GM15510 (cell line): ENCODE results near the gene NPLOC4.

Experiments used
- POLR2A ChIP-seq: IDR thresholded peaks from 3 replicates; pipeline ENCODE4 v1.6.1; 2011; ENCODE audit warnings: borderline replicate concordance; ENCODE audit not compliant: insufficient read length; ENCODE audit errors: extremely low read depth

The NPLOC4 gene

DNA sequence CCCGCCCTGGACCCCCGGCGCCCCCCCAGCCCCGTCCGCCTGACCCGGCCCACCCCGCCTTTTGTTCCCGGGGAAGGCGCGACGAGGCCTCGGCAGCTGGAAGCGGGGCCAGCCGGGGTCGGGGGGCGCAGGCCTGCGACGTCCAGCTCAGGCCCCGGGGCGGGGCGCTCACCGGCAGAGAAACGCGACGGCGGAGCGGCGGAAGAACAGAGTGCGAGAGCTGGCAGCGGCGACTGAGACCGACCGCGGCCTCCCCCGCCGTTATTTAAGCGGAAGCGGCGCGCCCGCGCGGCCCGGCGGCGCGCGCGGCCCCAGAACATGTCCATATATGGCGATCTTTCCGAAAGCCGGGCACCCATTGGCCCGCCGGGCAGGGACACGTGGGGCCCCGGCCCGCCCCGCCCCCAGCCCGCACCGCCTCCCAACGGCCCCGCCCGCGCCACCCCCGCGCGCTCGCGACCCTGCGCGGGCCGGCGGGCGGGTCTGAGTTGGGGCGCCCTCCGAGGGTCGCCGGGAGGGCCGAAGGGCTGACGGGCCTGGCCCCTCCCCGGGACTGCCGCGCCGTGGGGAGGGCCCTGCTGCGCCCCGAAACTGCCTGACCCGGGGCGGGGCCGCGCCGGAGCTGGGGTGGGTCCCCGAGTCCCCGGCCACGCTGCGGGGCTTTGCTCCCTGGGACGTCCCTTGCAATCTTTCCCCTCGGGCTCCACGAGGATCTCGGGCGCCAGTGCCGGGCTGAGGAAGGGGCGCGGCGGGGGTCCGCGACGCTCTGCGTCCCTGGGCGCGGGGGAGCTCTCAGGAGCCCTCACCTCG lies 124.1 kb downstream of the NPLOC4 start, which contains the start of gene ACTG1:
Gene ACTG1 (minus strand): TSS at position 238 of the 810 bp plus-strand sequence. CDS start 445 bp downstream, outside the sequence.
- peak; percentile 100 for TF ChIP-seq POLR2A

DNA sequence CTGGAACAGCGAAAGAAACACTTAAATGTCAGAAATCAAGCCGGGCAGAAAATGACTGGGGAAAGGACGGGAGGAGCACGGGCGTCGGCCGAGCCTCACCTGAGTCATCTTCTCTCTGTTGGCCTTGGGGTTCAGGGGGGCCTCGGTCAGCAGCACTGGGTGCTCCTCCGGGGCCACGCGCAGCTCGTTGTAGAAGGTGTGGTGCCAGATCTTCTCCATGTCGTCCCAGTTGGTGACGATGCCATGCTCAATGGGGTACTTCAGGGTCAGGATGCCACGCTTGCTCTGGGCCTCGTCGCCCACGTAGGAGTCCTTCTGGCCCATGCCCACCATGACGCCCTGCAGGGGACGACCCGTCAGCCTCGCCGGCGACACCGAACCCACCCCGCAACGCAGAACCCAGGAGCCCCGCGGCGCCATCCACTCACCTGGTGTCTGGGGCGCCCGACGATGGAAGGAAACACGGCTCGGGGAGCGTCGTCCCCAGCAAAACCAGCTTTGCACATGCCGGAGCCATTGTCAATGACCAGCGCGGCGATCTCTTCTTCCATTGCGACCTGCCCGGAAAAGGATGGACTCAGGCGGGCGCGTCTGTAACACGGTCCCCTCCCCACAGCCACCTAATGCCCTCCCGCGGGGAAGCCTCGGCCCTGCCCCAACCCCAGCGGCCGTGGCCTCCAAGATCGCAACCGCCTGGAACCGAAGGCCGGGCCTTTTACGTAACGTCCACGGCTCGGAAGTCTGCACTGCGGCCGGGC lies 124.9 kb downstream of the NPLOC4 start:
- TF ChIP-seq POLR2A = peak; percentile 23

DNA sequence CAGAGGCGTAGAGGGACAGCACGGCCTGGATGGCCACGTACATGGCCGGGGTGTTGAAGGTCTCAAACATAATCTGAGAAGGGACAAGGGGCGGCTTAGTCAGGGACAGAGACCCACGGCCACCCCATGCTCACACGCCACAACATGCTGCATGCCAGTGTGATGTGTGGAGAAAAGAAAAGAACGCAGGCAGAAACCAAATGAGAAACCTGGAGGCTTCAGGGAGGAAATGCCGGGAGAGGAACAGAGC lies 125.4 kb downstream of the NPLOC4 start:
- TF ChIP-seq POLR2A = no peak

DNA sequence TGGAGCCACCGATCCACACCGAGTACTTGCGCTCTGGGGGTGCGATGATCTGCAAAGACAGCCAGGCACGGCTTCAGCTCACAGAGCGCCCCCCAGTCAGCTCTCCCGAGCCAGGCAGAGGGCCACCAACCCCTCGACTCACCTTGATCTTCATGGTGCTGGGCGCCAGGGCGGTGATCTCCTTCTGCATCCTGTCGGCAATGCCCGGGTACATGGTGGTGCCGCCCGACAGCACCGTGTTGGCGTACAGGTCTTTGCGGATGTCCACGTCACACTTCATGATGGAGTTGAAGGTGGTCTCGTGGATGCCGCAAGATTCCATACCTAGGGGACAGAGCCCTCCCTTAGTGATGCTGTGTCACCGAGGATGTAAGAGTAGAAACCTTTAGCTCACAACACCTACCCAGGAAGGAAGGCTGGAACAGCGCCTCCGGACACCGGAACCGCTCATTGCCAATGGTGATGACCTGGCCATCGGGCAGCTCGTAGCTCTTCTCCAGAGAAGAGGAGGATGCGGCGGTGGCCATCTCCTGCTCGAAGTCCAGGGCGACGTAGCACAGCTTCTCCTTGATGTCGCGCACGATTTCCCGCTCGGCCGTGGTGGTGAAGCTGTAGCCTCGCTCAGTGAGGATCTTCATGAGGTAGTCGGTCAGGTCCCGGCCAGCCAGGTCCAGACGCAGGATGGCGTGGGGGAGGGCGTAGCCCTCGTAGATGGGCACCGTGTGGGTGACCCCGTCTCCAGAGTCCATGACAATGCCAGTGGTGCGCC lies 125.9 kb downstream of the NPLOC4 start:
- peak; percentile 43 for TF ChIP-seq POLR2A

DNA sequence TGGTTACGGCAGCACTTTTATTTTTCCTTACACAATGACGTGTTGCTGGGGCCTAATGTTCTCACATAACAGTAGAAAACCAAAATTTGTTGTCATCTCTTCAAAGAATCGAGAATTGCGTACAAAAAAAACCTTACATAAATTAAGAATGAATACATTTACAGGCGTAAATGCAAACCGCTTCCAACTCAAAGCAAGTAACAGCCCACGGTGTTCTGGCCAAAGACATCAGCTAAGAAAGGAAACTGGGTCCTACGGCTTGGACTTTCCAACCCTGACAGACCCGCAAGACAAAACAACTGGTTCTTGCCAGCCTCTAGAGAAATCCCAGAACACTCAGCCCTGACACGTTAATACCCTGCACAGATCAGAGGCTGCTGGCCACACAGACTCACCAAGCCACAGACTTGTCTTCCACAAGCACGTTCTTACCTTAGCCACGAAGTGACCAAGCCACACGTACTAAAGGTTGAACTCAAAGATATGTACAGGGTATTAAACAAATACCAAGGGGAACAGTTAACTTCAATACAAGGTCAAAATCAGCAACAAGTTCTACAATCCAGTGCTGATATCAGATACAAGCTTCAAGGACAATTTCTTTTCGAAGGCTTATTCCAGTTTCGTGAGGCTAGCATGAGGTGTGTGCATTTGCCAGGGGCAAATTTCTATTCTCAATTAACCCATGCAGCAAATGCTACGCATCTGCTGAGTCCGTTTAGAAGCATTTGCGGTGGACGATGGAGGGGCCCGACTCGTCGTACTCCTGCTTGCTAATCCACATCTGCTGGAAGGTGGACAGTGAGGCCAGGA lies 126.7 kb downstream of the NPLOC4 start:
- TF ChIP-seq POLR2A = no peak

DNA sequence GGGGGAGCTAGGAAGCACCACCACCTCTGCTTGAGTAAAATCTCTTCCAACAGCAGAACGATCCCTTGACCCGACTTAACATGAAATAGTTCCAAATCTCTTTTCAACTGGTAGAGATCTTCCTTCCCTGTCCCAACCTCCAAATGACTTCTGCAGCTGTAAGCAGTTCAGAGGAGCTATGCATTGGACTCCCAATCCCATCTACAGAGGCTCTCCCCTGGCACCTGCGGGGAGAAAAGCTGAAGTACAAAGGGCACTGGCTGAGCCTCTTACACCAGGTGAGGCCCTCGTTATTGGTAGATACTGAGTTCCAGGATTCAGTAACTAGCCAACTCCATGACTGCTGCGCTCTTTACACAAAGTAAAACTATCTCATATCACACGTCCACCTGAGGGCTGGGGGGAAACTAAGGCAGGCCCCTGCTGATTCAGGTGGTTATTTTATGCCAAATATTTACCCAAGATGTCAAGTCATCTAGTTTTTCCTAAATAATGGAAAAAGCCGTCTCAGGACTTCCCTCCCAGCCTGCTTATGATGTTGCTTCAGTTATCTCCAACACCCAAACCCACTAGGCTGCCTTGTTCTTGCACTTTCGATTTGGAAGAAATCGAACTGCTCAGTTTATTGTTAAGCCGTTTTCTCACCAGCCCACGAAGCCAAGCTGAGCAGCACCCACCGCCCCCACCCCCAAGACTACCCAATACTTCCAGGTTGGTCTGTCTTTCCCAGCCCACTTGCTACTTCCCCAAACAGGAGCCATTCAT lies 127.5 kb downstream of the NPLOC4 start:
- TF ChIP-seq POLR2A = peak; percentile 51

DNA sequence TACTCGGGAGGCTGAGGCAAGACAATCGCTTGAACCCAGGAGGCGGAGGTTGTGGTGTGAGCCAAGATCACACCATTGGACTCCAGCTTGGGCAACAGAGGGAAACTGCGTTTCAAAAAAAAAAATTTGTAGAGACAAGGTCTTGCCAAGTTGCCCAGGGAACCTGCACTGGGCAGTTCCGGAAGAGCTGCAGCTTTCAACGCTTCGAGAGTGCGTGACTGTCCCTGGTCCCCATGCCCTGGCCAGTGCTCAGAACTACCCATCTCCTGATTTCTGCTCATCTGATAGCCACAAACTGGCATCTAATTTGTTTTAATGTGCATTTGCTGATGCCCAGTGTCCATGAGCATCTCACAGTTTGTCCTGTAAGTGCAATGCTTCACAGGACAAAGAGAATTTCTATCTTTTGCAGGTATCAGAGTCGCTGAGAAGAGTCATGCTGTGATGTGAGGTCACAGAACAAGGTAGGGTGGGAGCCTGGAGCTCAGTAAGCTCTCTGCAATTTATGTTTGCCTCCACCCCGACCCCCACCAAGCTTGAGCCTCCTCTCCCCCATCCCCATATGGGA lies 128.2 kb downstream of the NPLOC4 start:
- TF ChIP-seq POLR2A = no peak
